Measurements from ENCODE around the gene PEA15.

Gene PEA15

GRCh38 chr1:160207771-160208556, 2.8 kb downstream of the PEA15 start:
- DNase-seq (ENCODE audit: low read depth in 1 of 2, low spot score in 1 of 2): no peak

- DNase-seq (ENCODE audit: low read depth in 1 of 2, low spot score in 1 of 2): no peak
These were observed 3.6 kb downstream of the PEA15 start for GRCh38 chr1:160208557-160209320.

- DNase-seq (ENCODE audit: low read depth in 1 of 2, low spot score in 1 of 2): no peak
These were observed 4.3 kb downstream of the PEA15 start for GRCh38 chr1:160209321-160210046.

- no peak for DNase-seq (ENCODE audit: low read depth in 1 of 2, low spot score in 1 of 2)
These were observed 5.4 kb downstream of the PEA15 start for GRCh38 chr1:160210561-160210960.

- DNase-seq (ENCODE audit: low read depth in 1 of 2, low spot score in 1 of 2): no peak
These were observed 6.0 kb downstream of the PEA15 start for GRCh38 chr1:160211046-160211790.

- no peak for DNase-seq (ENCODE audit: low read depth in 1 of 2, low spot score in 1 of 2)
These were observed 9.4 kb downstream of the PEA15 start for GRCh38 chr1:160214481-160215140.

GRCh38 chr1:160216301-160216700, 11.1 kb downstream of the PEA15 start:
- DNase-seq (ENCODE audit: low read depth in 1 of 2, low spot score in 1 of 2): no peak

- no peak for DNase-seq (ENCODE audit: low read depth in 1 of 2, low spot score in 1 of 2)
These were observed 12.4 kb downstream of the PEA15 start for GRCh38 chr1:160217481-160218051.

GRCh38 chr1:160219062-160219929, 14.1 kb downstream of the PEA15 start:
- no peak for DNase-seq (ENCODE audit: low read depth in 1 of 2, low spot score in 1 of 2)

- no peak for DNase-seq (ENCODE audit: low read depth in 1 of 2, low spot score in 1 of 2)
These were observed 15.1 kb downstream of the PEA15 start for GRCh38 chr1:160220301-160220700.

- no peak for DNase-seq (ENCODE audit: low read depth in 1 of 2, low spot score in 1 of 2)
These were observed 15.9 kb downstream of the PEA15 start for GRCh38 chr1:160221089-160221488.

- no peak for DNase-seq (ENCODE audit: low read depth in 1 of 2, low spot score in 1 of 2)
These were observed 17.4 kb downstream of the PEA15 start for GRCh38 chr1:160222546-160222945.

- DNase-seq (ENCODE audit: low read depth in 1 of 2, low spot score in 1 of 2): no peak
These were observed 19.4 kb downstream of the PEA15 start for GRCh38 chr1:160224606-160225005.

- no peak for DNase-seq (ENCODE audit: low read depth in 1 of 2, low spot score in 1 of 2)
These were observed 20.2 kb downstream of the PEA15 start for GRCh38 chr1:160225345-160225744.

- no peak for DNase-seq (ENCODE audit: low read depth in 1 of 2, low spot score in 1 of 2)
These were observed 21.4 kb downstream of the PEA15 start for GRCh38 chr1:160226623-160227022.

GRCh38 chr1:160227034-160227433, 21.9 kb downstream of the PEA15 start:
- DNase-seq (ENCODE audit: low read depth in 1 of 2, low spot score in 1 of 2): no peak

GRCh38 chr1:160227561-160227960, 22.4 kb downstream of the PEA15 start:
- DNase-seq (ENCODE audit: low read depth in 1 of 2, low spot score in 1 of 2): no peak

- DNase-seq (ENCODE audit: low read depth in 1 of 2, low spot score in 1 of 2): no peak
These were observed 23.2 kb downstream of the PEA15 start for GRCh38 chr1:160228431-160228830.

- DNase-seq (ENCODE audit: low read depth in 1 of 2, low spot score in 1 of 2): no peak
These were observed 27.7 kb downstream of the PEA15 start for GRCh38 chr1:160232911-160233310.

Data from activated T-helper 1 cell treated with anti-CD3 and anti-CD28 coated beads, Interleukin-2, amount 50 U/mL, for 16 hours (primary cell).